Activated naive CD4-positive, alpha-beta T cell treated with anti-CD3 and anti-CD28 coated beads, Interleukin-2, amount 50 U/mL, for 16 hours (primary cell): Measurements from ENCODE around the gene OR10H5.

Source experiments
- DNase-seq: peaks from one replicate; pipeline ENCODE4 v3.0.0-alpha.2; 2020

The OR10H5 gene

DNA sequence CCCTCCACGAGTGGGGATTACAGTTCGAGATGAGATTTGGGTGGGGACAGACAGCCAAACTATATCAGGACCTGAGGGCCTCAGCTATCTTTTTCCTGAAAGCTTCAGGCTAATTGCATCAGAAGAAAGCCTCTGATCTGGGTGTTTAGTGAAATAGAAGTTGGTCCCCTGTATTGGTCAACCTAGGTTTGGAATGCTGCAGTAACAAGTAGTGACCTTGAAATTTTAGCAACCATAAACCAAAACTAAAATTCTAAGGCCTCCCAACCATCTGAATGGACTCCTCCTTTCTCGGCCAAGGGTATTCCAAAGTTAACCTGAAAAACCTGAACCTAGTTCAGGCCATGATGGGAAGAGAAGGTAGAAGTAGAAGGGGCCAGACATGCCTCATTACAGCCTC, 62.9 kb downstream of the OR10H5 start:
- no peak for DNase-seq
